ENCODE results near the gene PEAK1.

PEAK1 gene

DNA sequence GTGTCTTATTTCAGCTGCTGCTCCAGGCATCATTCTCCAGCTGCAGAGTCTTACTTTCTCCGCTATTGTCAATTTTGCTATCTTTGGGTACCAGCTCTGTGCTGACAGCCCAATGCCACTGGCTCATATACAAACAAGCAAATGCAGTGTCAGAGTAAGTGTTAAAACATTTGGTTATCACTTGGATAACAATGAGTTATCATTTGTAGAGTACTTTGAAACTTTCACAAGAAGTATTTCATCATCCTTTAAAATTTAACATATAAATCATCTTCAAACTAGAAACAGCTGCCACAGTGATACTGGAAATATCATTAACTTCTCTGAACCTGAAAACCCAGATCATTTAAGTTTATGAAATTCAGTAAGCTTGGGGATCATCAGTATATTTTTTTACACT lies 362.8 kb downstream of the PEAK1 start:
- no peak for DNase-seq

DNA sequence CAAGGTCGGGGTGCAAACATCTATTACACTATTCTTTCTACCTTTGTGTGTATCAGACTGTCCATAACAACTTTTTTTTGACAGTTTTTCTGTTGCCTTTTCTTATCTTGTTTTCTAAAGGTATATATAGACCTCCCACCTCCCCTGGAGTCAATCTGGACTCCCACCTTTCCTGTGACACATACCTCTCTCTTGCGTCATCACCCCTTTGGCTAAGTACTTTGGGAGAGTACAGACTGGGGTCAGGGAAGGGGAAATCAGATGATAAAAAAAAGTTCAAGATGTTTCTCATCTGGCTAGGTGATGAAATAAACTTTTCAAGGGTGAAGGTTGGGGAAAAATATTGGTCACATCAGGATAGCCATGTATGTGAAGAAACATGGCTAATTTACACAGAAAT lies 366.2 kb downstream of the PEAK1 start:
- no peak for DNase-seq

DNA sequence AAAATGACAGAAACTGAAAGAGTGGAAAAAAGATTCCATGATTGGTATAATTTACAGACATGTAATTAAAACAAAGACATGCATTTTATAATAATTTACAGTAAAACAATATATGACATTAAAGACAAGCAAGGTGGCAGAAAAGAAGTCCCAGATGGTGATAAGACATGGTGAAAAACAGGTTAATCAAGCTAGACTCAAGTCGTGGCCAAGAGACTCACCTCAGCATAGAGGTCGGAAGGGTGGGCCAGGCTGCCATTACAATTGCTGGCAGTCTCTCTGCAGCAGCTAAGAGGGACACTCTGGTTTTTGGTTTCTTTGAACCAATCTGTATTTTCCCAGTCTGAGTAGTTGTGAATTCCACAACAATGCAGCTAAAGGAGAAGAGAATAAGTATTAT lies 367.3 kb downstream of the PEAK1 start:
- no peak for DNase-seq

Measured in activated CD4-positive, alpha-beta T cell treated with anti-CD3 and anti-CD28 coated beads, Interleukin-2, amount 50 U/mL, for 1 hour (primary cell).